Spleen (tissue), 7 donors: ENCODE results near the gene TRIM9.

Source experiments
- POLR2A ChIP-seq, 3 donors: fragments of 450-650 bp; IDR thresholded peaks; one replicate each; pipeline ENCODE4 v1.5.1; 2017; ENCODE audit warnings: antibody characterized with exemption in 3 of 3, mild to moderate bottlenecking in 1 of 3
- POLR2AphosphoS5 ChIP-seq, 3 donors: sonication (generic); formaldehyde crosslinking; IDR thresholded peaks; one replicate each; pipeline ENCODE4 v1.5.1; 2017; ENCODE audit warnings: antibody characterized with exemption in 3 of 3
- TF ChIP-seq, protein P1 (sequence below), 11 experiments: fragments of 200-600 bp in 7 of 11; fragments of 450-650 bp in 4 of 11; sonication (generic) in 4 of 11; IDR thresholded peaks in 8 of 11; conservative IDR thresholded peaks in 3 of 11; 1 replicate in 7 of 11; 2 replicates in 4 of 11; pipeline versions ENCODE4 v1.4.0 to v1.8.0; 2016 to 2021; ENCODE audit warnings: antibody characterized with exemption in 11 of 11, inconsistent platforms in 4 of 11, mild to moderate bottlenecking in 1 of 11
- donor health status: DM: no; HTN: no; CAD: no; lungs with moderate emphysema.
- donor health status: DM: no; HTN: no; CAD: no.
- donor health status: DM: no; HTN: no; CAD: no.

DNA sequence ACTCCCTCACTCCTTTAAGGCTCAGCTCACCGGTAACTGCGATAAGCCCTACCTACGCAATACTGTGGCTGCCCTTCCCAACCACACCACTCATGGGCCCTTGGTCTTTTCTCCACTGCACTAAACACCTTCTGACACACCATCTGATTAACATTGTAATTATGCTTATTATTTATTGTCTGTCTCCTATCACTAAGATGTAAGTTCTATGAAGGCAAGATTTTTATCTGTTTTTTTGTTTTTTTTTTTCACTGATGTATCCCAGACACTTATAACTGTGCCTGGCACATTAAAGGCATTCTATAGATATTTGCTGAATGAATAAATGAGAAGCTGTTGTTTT lies 116.4 kb downstream of the TRIM9 start:
- TF ChIP-seq, protein P1, sequence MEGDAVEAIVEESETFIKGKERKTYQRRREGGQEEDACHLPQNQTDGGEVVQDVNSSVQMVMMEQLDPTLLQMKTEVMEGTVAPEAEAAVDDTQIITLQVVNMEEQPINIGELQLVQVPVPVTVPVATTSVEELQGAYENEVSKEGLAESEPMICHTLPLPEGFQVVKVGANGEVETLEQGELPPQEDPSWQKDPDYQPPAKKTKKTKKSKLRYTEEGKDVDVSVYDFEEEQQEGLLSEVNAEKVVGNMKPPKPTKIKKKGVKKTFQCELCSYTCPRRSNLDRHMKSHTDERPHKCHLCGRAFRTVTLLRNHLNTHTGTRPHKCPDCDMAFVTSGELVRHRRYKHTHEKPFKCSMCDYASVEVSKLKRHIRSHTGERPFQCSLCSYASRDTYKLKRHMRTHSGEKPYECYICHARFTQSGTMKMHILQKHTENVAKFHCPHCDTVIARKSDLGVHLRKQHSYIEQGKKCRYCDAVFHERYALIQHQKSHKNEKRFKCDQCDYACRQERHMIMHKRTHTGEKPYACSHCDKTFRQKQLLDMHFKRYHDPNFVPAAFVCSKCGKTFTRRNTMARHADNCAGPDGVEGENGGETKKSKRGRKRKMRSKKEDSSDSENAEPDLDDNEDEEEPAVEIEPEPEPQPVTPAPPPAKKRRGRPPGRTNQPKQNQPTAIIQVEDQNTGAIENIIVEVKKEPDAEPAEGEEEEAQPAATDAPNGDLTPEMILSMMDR (IDR thresholded peaks at IDR 0.05 in 8 of 11, conservative IDR thresholded peaks at IDR 0.05 in 3 of 11) = no peak
- TF ChIP-seq POLR2A (IDR thresholded peaks at IDR 0.05) (no peak), POLR2AphosphoS5 (IDR thresholded peaks at IDR 0.05) (no peak)
